Subcutaneous adipose tissue (tissue), 4 donors: ENCODE results near the gene TRAF1. TPM values are rescaled to one million over a fixed set of nuclear protein-coding genes. Genes with fewer than 3 reads are reported as not detected.

Source experiments
- total RNA-seq, 4 donors: library from RNA; depleted of rRNA; stranded (reverse); fragments of >200 nt; gene quantifications; one replicate each; pipeline ENCODE4 v1.1.0, GENCODE V29; 2016
- TF ChIP-seq, protein P1 (sequence below): fragments of 450-650 bp; IDR thresholded peaks from one replicate; pipeline ENCODE4 v1.5.1; 2016; ENCODE audit warnings: low read depth, mild to moderate bottlenecking, control low read depth, antibody characterized with exemption, moderate library complexity

TRAF1 gene
- total RNA-seq, 4 donors from 2014 or later: 1.8 to 12.1 (median 5.7) TPM

DNA sequence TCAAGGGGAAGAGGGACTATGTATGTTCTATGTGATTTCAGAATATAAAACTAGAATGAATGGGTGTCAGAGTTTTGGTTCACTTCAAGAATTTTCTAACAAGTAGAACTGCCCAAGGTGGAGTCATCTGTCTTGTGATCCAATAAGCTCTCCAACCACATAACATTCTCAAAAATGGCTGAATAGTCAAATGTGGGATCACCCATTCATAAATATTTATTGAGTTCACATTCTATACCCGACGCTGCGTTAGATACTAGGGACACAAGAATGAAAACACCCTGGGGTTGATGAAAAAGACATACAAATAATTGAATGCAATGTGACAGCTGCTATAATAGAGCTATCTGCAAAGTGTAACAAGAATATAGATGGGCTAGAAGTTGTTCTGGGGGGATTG lies 35.3 kb upstream of the TRAF1 start:
- TF ChIP-seq, protein P1, sequence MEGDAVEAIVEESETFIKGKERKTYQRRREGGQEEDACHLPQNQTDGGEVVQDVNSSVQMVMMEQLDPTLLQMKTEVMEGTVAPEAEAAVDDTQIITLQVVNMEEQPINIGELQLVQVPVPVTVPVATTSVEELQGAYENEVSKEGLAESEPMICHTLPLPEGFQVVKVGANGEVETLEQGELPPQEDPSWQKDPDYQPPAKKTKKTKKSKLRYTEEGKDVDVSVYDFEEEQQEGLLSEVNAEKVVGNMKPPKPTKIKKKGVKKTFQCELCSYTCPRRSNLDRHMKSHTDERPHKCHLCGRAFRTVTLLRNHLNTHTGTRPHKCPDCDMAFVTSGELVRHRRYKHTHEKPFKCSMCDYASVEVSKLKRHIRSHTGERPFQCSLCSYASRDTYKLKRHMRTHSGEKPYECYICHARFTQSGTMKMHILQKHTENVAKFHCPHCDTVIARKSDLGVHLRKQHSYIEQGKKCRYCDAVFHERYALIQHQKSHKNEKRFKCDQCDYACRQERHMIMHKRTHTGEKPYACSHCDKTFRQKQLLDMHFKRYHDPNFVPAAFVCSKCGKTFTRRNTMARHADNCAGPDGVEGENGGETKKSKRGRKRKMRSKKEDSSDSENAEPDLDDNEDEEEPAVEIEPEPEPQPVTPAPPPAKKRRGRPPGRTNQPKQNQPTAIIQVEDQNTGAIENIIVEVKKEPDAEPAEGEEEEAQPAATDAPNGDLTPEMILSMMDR: no peak

- TF ChIP-seq, protein P1: no peak
Measured at GRCh38 chr9:120960001-120960400, 33.4 kb upstream of the TRAF1 start.

GRCh38 chr9:120956862-120957261 lies 30.3 kb upstream of the TRAF1 start:
- TF ChIP-seq, protein P1: no peak

DNA sequence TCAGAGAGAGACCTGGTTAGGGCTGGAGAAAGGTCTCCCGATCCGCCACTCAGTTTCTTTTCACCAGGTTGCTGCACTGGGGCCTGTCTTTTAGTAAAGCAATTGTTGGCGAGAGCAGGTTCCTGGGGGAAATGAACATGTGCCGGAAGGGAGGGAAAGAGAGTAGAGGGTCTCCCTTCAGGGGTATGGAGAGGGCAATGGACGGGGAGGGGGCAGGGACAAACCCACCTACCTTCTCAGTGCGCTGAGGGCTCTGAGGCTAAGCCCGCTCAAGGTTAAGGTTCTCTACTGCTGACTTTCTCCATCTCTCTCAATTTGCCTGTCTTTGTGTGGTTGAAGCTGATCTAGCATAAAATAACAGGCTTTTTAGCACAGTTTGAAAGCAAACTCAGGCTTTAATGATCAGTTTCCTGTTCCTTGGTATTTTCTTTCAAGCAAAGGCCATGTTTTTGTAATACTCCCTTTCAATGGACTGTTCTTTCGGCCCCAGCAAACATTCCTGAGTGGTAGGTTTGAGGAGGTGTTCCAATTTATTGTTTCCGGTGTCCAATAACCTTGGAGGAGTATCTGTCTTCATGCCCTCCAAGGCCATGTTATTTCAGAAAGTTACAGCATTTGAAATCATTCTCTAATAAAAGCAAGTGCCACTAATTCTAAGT lies 25.5 kb upstream of the TRAF1 start:
- TF ChIP-seq, protein P1: no peak

- TF ChIP-seq, protein P1: no peak
Measured at GRCh38 chr9:120950421-120951388, 24.1 kb upstream of the TRAF1 start.

DNA sequence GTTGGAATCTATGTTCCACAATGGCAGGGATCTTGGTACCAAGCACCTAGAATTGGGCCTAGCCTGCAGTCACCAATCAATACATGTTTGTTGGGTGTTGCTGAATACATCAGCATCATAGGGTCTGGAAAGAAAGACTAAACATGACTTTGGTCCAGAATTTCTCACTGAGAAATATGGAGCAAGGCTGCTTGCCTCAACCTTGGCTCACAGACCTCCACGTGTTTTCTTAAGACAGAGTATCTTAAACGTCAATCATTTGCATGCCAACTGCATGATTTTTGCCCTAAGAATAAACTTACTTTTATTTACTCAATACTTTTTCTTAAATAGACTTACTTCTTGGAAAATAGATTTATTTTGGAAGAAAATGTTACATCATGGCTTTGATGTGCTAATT lies 22.7 kb upstream of the TRAF1 start:
- TF ChIP-seq, protein P1: no peak

DNA sequence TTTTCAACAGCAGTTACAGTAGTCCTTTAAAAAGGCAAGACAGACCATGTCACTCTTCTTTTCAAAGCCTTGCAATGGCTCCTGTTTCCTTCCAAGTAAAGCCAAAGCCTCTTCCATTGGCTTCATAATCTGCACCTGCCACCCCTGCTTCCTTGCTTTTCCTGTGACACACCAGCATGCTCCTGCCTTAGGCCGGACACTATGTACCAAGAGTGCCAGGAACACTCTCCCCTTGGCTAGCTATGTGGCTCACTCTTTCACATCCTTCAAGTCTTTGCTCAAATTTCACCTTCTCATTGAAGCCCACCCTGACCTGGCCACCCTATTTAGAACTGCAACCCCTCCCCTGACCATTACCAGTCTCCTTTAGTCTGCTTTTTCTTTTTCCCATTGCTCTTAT lies 22.2 kb upstream of the TRAF1 start:
- TF ChIP-seq, protein P1: no peak
